Calu3 (cell line): ENCODE measurements around the gene CSNK2A3. TPM values are rescaled to one million over a fixed set of nuclear protein-coding genes. Genes with fewer than 3 reads are reported as not detected.

Source experiments
- BruUV-seq: library from RNA; stranded (reverse); fragments of 400-500 nt; replicated peaks from 2 replicates; lab custom pipeline; 2021; lab: Mats Ljungman, UMichigan
- CTCF ChIA-PET: fragments of 300-600 bp; sonication (Branson Sonifier 250); formaldehyde crosslinking; loops from one replicate; lab custom pipeline; 2022; ENCODE audit warnings: antibody characterized with exemption; lab: Charles Lee
- DNase-seq: peaks from one replicate; pipeline ENCODE4 v3.0.0; 2022
- H3K27ac Mint-ChIP-seq: one replicate; pipeline ENCODE4 v1.8.0; 2022; ENCODE audit warnings: mixed read lengths; ENCODE audit not compliant: unreplicated experiment
- H3K27me3 Mint-ChIP-seq: one replicate; pipeline ENCODE4 v1.8.0; 2022; ENCODE audit warnings: mixed read lengths; ENCODE audit not compliant: unreplicated experiment
- H3K36me3 Mint-ChIP-seq: one replicate; pipeline ENCODE4 v1.8.0; 2022; ENCODE audit warnings: mild to moderate bottlenecking, moderate library complexity, mixed read lengths; ENCODE audit not compliant: insufficient read depth, unreplicated experiment
- H3K4me1 Mint-ChIP-seq: one replicate; pipeline ENCODE4 v1.8.0; 2022; ENCODE audit warnings: mild to moderate bottlenecking, low read depth, mixed read lengths; ENCODE audit not compliant: unreplicated experiment
- H3K4me3 Mint-ChIP-seq: one replicate; pipeline ENCODE4 v1.8.0; 2022; ENCODE audit warnings: mild to moderate bottlenecking, low read depth, moderate library complexity, mixed read lengths; ENCODE audit not compliant: unreplicated experiment
- H3K9me3 Mint-ChIP-seq: one replicate; pipeline ENCODE4 v1.8.0; 2022; ENCODE audit warnings: low read depth, mixed read lengths; ENCODE audit not compliant: unreplicated experiment
- CTCF ChIP-seq: fragments of 200-600 bp; IDR thresholded peaks from one replicate; pipeline ENCODE4 v1.8.0; 2022; ENCODE audit warnings: antibody characterized with exemption; ENCODE audit not compliant: unreplicated experiment
- intact Hi-C: fragments of 100-400 bp; cut with micrococcal nuclease; formaldehyde crosslinking; loops from one replicate; pipeline ENCODE4 v1.10.0; 2022; ENCODE audit not compliant: unreplicated experiment
- total RNA-seq: library from RNA; stranded (reverse); gene quantifications from 2 replicates; pipeline ENCODE4 v1.2.3, GENCODE V29; 2022

CSNK2A3 gene
- total RNA-seq, 1 experiment from 2014 or later, result 1.1 TPM

GRCh38 chr11:11318961-11319360 lies 34.1 kb downstream of the CSNK2A3 start:
- Mint-ChIP-seq H3K9me3 (no peaks in the 10 kb centered on the region), H3K27me3 (no peaks in the 10 kb centered on the region), H3K36me3 (no peaks in the 10 kb centered on the region), H3K4me3 (no peak overlapping the region), H3K4me1 (no peaks in the 10 kb centered on the region), H3K27ac (no peak overlapping the region)
- intact Hi-C loops, result no loop called here
- CTCF ChIA-PET, result no interaction called here
- BruUV-seq, result no TSS peak
- no peak for TF ChIP-seq CTCF
- no peak for DNase-seq

GRCh38 chr11:11318461-11318860 lies 34.6 kb downstream of the CSNK2A3 start:
- no peak overlapping the region for H3K27ac Mint-ChIP-seq
- no peaks in the 10 kb centered on the region for H3K9me3 Mint-ChIP-seq
- no peaks in the 10 kb centered on the region for H3K4me1 Mint-ChIP-seq
- BruUV-seq, result no TSS peak
- no peaks in the 10 kb centered on the region for H3K36me3 Mint-ChIP-seq
- CTCF ChIA-PET, result no interaction called here
- no peak overlapping the region for H3K4me3 Mint-ChIP-seq
- intact Hi-C loops, result no loop called here
- DNase-seq, result no peak
- H3K27me3 Mint-ChIP-seq, result no peaks in the 10 kb centered on the region
- no peak for TF ChIP-seq CTCF

- Mint-ChIP-seq H3K27me3 (no peaks in the 10 kb centered on the region), H3K4me1 (no peaks in the 10 kb centered on the region), H3K4me3 (no peak overlapping the region), H3K9me3 (no peaks in the 10 kb centered on the region), H3K36me3 (no peaks in the 10 kb centered on the region), H3K27ac (no peak overlapping the region)
- CTCF ChIA-PET, result no interaction called here
- TF ChIP-seq CTCF, result no peak
- no TSS peak for BruUV-seq
- no peak for DNase-seq
- intact Hi-C loops, result no loop called here
Observed at GRCh38 chr11:11316651-11317230, 36.3 kb downstream of the CSNK2A3 start.

GRCh38 chr11:11313902-11314692 lies 39.0 kb downstream of the CSNK2A3 start:
- no TSS peak for BruUV-seq
- intact Hi-C loops, result no loop called here
- Mint-ChIP-seq H3K4me3 (no peak overlapping the region), H3K9me3 (no peaks in the 10 kb centered on the region), H3K27me3 (no peaks in the 10 kb centered on the region), H3K4me1 (no peaks in the 10 kb centered on the region), H3K36me3 (no peaks in the 10 kb centered on the region), H3K27ac (no peak overlapping the region)
- no peak for TF ChIP-seq CTCF
- no peak for DNase-seq
- CTCF ChIA-PET, result interaction anchor here (0.5 to 0.8 kb wide), 3 partner anchors 9 to 1746 kb away, joined by 3 read pairs; no protein-coding TSS in a partner anchor
